SK-N-SH treated with all-trans-retinoic acid at 6 μM for 48 hours (cell line): Measurements from ENCODE around the gene B3GNT9.

Experiments
- ATAC-seq: fragments of 200-7000 bp; cut with Tn5 transposase; 3 replicates; pipeline ENCODE4 v1.9.1; 2020; ENCODE audit warnings: mild to moderate bottlenecking, moderate library complexity
- ARNTL ChIP-seq: fragments of 450-650 bp; formaldehyde crosslinking; IDR thresholded peaks from 2 replicates; pipeline ENCODE4 v1.5.0; 2020; ENCODE audit warnings: low read depth, mild to moderate bottlenecking, moderate library complexity, borderline replicate concordance
- BACH2 ChIP-seq: fragments of 250-450 bp; sonication (Bioruptor Pico); IDR thresholded peaks from 2 replicates; pipeline ENCODE4 v1.9.0; 2021; ENCODE audit warnings: mild to moderate bottlenecking, borderline replicate concordance
- CREB5 ChIP-seq: fragments of 250-450 bp; sonication (Bioruptor Pico); IDR thresholded peaks from 2 replicates; pipeline ENCODE4 v1.5.1; 2020; ENCODE audit warnings: low read depth, mild to moderate bottlenecking, moderate library complexity
- CSDC2 ChIP-seq: fragments of 250-450 bp; sonication (Bioruptor Pico); IDR thresholded peaks from 2 replicates; pipeline ENCODE4 v1.5.0; 2020; ENCODE audit warnings: mild to moderate bottlenecking, moderate library complexity
- CSRNP3 ChIP-seq: fragments of 250-450 bp; sonication (Bioruptor Pico); IDR thresholded peaks from 2 replicates; pipeline ENCODE4 v1.5.1; 2021; ENCODE audit warnings: mild to moderate bottlenecking, moderate library complexity
- ESRRG ChIP-seq: fragments of 250-450 bp; sonication (Bioruptor Pico); IDR thresholded peaks from 2 replicates; pipeline ENCODE4 v1.6.1; 2021; ENCODE audit warnings: mild to moderate bottlenecking
- GLIS3 ChIP-seq: fragments of 250-450 bp; sonication (Bioruptor Pico); IDR thresholded peaks from 2 replicates; pipeline ENCODE4 v1.5.0; 2020; ENCODE audit warnings: mild to moderate bottlenecking, moderate library complexity
- ISL1 ChIP-seq: fragments of 250-450 bp; sonication (Bioruptor Pico); IDR thresholded peaks from 2 replicates; pipeline ENCODE4 v2.1.2; 2022; ENCODE audit warnings: mild to moderate bottlenecking, moderate library complexity
- OSR1 ChIP-seq: fragments of 250-450 bp; sonication (Bioruptor Pico); IDR thresholded peaks from 2 replicates; pipeline ENCODE4 v1.8.0; 2022; ENCODE audit warnings: moderate library complexity, mild to moderate bottlenecking, inconsistent platforms
- PATZ1 ChIP-seq: fragments of 250-450 bp; sonication (Bioruptor Pico); IDR thresholded peaks from 2 replicates; pipeline ENCODE4 v1.8.0; 2020; ENCODE audit warnings: mild to moderate bottlenecking, moderate library complexity, borderline replicate concordance
- PPARA ChIP-seq: fragments of 250-450 bp; sonication (Bioruptor Pico); IDR thresholded peaks from 2 replicates; pipeline ENCODE4 v1.5.0; 2020; ENCODE audit warnings: mild to moderate bottlenecking, borderline replicate concordance
- RARB ChIP-seq: fragments of 250-450 bp; sonication (Bioruptor Pico); IDR thresholded peaks from 2 replicates; pipeline ENCODE4 v1.8.0; 2021; ENCODE audit warnings: mild to moderate bottlenecking, moderate library complexity
- SNAI2 ChIP-seq: fragments of 250-450 bp; sonication (Bioruptor Pico); IDR thresholded peaks from 2 replicates; pipeline ENCODE4 v1.5.0; 2020; ENCODE audit warnings: mild to moderate bottlenecking, moderate library complexity
- TCF4 ChIP-seq: fragments of 250-450 bp; sonication (Bioruptor Pico); IDR thresholded peaks from 2 replicates; pipeline ENCODE4 v1.8.0; 2021; ENCODE audit warnings: mild to moderate bottlenecking, moderate library complexity, borderline replicate concordance
- TOX ChIP-seq: fragments of 250-450 bp; sonication (Bioruptor Pico); IDR thresholded peaks from 2 replicates; pipeline ENCODE4 v1.8.0; 2021; ENCODE audit warnings: mild to moderate bottlenecking, moderate library complexity, borderline replicate concordance
- ZC3H10 ChIP-seq: fragments of 250-450 bp; sonication (Bioruptor Pico); IDR thresholded peaks from 2 replicates; pipeline ENCODE4 v1.5.1; 2021; ENCODE audit warnings: mild to moderate bottlenecking, moderate library complexity
- ZFP3 ChIP-seq: fragments of 250-450 bp; sonication (Bioruptor Pico); IDR thresholded peaks from 2 replicates; pipeline ENCODE4 v1.5.0; 2020; ENCODE audit warnings: mild to moderate bottlenecking, moderate library complexity
- ZFP30 ChIP-seq: fragments of 450-650 bp; formaldehyde crosslinking; IDR thresholded peaks from 2 replicates; pipeline ENCODE4 v1.5.0; 2022; ENCODE audit warnings: mild to moderate bottlenecking, moderate library complexity
- ZNF565 ChIP-seq: fragments of 450-650 bp; formaldehyde crosslinking; conservative IDR thresholded peaks from 2 replicates; pipeline ENCODE4 v1.5.0; 2020; ENCODE audit warnings: low read depth, mild to moderate bottlenecking, moderate library complexity
- ZNF70 ChIP-seq: fragments of 450-650 bp; formaldehyde crosslinking; IDR thresholded peaks from 2 replicates; pipeline ENCODE4 v1.5.0; 2020; ENCODE audit warnings: mild to moderate bottlenecking, moderate library complexity
- ZNF8 ChIP-seq: fragments of 450-650 bp; formaldehyde crosslinking; IDR thresholded peaks from 2 replicates; pipeline ENCODE4 v1.5.0; 2020; ENCODE audit warnings: mild to moderate bottlenecking, moderate library complexity
- TF ChIP-seq, protein P1 (sequence below): fragments of 250-450 bp; sonication (Bioruptor Pico); IDR thresholded peaks from 2 replicates; pipeline ENCODE4 v1.5.0; 2020; ENCODE audit warnings: mild to moderate bottlenecking, moderate library complexity
- TF ChIP-seq, protein P2 (sequence below): fragments of 250-450 bp; sonication (Bioruptor Pico); IDR thresholded peaks from 2 replicates; pipeline ENCODE4 v1.8.0; 2021; ENCODE audit warnings: low read depth, mild to moderate bottlenecking, moderate library complexity, borderline replicate concordance

The B3GNT9 gene

DNA sequence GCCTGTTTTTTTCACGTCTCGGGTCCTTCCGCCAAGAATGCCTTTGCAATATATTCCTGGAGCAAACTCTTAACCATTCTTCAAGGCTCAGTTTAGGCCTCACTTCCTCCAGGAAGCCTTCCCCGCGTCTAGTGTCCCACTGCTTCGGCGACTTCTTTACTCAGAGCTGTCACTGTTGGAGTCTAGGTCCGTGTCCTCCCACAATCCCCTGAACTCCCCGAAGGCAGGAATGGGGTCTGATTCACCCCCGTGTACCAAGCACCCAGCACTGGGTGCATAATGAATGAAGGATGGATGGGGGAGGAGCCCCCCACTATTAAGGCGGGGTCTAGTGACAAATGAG lies 32.5 kb upstream of the B3GNT9 start:
- no peak for TF ChIP-seq BACH2
- peak; percentile 99 for TF ChIP-seq ZFP3 (CRISPR knock-in tag)
- no peak for TF ChIP-seq ARNTL
- no peak for ATAC-seq

DNA sequence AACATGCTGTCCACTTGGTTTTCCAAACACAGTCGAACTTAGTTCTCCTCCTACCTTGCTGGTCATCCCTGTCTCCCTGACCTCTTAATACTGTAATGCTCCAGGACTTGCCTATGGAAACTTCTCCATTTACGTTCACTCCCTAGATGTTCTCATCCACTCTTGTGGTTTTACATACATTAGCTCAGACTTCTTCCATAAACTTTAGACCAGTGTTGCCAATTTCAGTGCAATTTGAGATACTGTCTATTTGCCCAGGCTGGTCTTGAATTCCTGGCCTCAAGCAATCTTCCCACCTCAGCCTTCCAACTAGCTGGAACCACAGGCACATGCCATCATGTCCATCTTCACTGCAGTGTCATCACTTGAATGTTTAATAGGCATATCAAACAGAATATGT lies 31.5 kb upstream of the B3GNT9 start:
- TF ChIP-seq ZC3H10 (CRISPR knock-in tag), result no peak
- TF ChIP-seq ISL1 (CRISPR knock-in tag), result no peak
- no peak for TF ChIP-seq RARB
- TF ChIP-seq BACH2, result no peak
- no peak for TF ChIP-seq ESRRG
- TF ChIP-seq ZNF70, result no peak
- no peak for ATAC-seq

GRCh38 chr16:67181346-67181745 lies 30.5 kb upstream of the B3GNT9 start:
- ATAC-seq, result no peak
- TF ChIP-seq GLIS3, result no peak
- TF ChIP-seq PATZ1 (CRISPR knock-in tag), result no peak
- TF ChIP-seq ZFP3 (CRISPR knock-in tag), result no peak
- TF ChIP-seq CSDC2, result no peak
- TF ChIP-seq, protein P1, sequence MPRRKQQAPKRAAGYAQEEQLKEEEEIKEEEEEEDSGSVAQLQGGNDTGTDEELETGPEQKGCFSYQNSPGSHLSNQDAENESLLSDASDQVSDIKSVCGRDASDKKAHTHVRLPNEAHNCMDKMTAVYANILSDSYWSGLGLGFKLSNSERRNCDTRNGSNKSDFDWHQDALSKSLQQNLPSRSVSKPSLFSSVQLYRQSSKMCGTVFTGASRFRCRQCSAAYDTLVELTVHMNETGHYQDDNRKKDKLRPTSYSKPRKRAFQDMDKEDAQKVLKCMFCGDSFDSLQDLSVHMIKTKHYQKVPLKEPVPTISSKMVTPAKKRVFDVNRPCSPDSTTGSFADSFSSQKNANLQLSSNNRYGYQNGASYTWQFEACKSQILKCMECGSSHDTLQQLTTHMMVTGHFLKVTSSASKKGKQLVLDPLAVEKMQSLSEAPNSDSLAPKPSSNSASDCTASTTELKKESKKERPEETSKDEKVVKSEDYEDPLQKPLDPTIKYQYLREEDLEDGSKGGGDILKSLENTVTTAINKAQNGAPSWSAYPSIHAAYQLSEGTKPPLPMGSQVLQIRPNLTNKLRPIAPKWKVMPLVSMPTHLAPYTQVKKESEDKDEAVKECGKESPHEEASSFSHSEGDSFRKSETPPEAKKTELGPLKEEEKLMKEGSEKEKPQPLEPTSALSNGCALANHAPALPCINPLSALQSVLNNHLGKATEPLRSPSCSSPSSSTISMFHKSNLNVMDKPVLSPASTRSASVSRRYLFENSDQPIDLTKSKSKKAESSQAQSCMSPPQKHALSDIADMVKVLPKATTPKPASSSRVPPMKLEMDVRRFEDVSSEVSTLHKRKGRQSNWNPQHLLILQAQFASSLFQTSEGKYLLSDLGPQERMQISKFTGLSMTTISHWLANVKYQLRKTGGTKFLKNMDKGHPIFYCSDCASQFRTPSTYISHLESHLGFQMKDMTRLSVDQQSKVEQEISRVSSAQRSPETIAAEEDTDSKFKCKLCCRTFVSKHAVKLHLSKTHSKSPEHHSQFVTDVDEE (CRISPR knock-in tag), result no peak
- TF ChIP-seq ZNF8, result no peak
- no peak for TF ChIP-seq BACH2
- TF ChIP-seq CSRNP3 (CRISPR knock-in tag), result no peak
- TF ChIP-seq ZNF70, result no peak
- TF ChIP-seq ARNTL, result no peak
- no peak for TF ChIP-seq RARB
- no peak for TF ChIP-seq CREB5
- TF ChIP-seq TCF4 (CRISPR knock-in tag), result no peak
- TF ChIP-seq PPARA (CRISPR knock-in tag), result no peak
- TF ChIP-seq ZFP30 (CRISPR knock-in tag), result no peak
- TF ChIP-seq, all 23 proteins: peak for 0

DNA sequence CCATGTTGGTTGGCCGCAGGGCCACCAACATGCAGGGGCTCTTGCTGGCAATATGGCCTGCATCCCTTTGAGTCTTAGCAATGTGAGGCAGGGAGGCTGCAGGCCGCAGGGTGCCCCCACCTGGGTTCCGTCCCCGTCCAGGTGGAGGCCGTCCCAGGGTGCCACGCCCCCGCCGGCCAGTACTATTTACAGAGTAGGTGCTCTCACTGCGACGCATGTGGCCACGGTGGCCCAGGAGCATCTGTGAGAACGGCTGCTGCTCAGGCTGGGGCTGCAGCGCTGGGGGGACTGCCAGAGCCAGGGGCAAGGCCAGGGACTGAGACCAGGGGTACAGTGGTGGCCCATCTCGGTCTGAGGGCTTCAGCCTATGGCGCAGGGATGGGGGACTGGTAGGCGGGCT lies 29.4 kb upstream of the B3GNT9 start:
- no peak for TF ChIP-seq ZNF565
- TF ChIP-seq RARB, result no peak
- no peak for TF ChIP-seq ESRRG
- TF ChIP-seq, protein P2, sequence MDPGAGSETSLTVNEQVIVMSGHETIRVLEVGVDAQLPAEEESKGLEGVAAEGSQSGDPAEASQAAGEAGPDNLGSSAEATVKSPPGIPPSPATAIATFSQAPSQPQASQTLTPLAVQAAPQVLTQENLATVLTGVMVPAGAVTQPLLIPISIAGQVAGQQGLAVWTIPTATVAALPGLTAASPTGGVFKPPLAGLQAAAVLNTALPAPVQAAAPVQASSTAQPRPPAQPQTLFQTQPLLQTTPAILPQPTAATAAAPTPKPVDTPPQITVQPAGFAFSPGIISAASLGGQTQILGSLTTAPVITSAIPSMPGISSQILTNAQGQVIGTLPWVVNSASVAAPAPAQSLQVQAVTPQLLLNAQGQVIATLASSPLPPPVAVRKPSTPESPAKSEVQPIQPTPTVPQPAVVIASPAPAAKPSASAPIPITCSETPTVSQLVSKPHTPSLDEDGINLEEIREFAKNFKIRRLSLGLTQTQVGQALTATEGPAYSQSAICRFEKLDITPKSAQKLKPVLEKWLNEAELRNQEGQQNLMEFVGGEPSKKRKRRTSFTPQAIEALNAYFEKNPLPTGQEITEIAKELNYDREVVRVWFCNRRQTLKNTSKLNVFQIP (CRISPR knock-in tag), result no peak
- TF ChIP-seq ARNTL, result no peak
- TF ChIP-seq ZFP30 (CRISPR knock-in tag), result no peak
- TF ChIP-seq ZFP3 (CRISPR knock-in tag), result no peak
- no peak for TF ChIP-seq OSR1 (CRISPR knock-in tag)
- no peak for TF ChIP-seq TCF4 (CRISPR knock-in tag)
- TF ChIP-seq, protein P1 (CRISPR knock-in tag), result no peak
- no peak for TF ChIP-seq BACH2
- TF ChIP-seq GLIS3, result no peak
- no peak for TF ChIP-seq ZC3H10 (CRISPR knock-in tag)
- TF ChIP-seq TOX (CRISPR knock-in tag), result no peak
- TF ChIP-seq CREB5, result no peak
- TF ChIP-seq ZNF8, result no peak
- TF ChIP-seq PPARA (CRISPR knock-in tag), result no peak
- no peak for TF ChIP-seq ISL1 (CRISPR knock-in tag)
- TF ChIP-seq SNAI2 (CRISPR knock-in tag), result no peak
- TF ChIP-seq CSDC2, result no peak
- ATAC-seq, result no peak
